Lower leg skin (tissue), 4 donors: ENCODE data around the gene AP1G1. TPM values are rescaled to one million over a fixed set of nuclear protein-coding genes. Genes with fewer than 3 reads are reported as not detected.
"Not testable (repeated sequence)": the region's sequence is repeated elsewhere in the genome, so short reads cannot be mapped to it uniquely, and the experiment has no call there.

Experiments
- DNase-seq, 2 donors: peaks; one replicate each; pipeline ENCODE4 v3.0.0-alpha.2; 2019; ENCODE audit warnings: low spot score in 2 of 2
- H3K4me3 ChIP-seq: fragments of 200-600 bp; sonication (generic); 2 replicates; pipeline ENCODE4 v1.5.1; 2017; ENCODE audit warnings: mild to moderate bottlenecking, low read depth; ENCODE audit not compliant: poor library complexity, severe bottlenecking
- CTCF ChIP-seq, 3 donors: fragments of 450-650 bp; IDR thresholded peaks; one replicate each; pipeline ENCODE4 v1.5.1; 2016; ENCODE audit warnings: antibody characterized with exemption in 3 of 3, mild to moderate bottlenecking in 3 of 3, moderate library complexity in 2 of 3
- POLR2A ChIP-seq, 2 donors: fragments of 450-650 bp; IDR thresholded peaks; one replicate each; pipeline ENCODE4 v1.6.1; 2016 to 2017; ENCODE audit warnings: antibody characterized with exemption in 2 of 2, mild to moderate bottlenecking in 1 of 2, moderate library complexity in 1 of 2
- WGBS, 2 donors: methylation state at CpG; one replicate each; pipeline ENCODE4 v1.1.5; 2018; 5-methylcytosine and 5-hydroxymethylcytosine counted together
- intact Hi-C: fragments of 100-400 bp; cut with DNase I; formaldehyde crosslinking; loops from one replicate; pipeline ENCODE4 v1.15.0; 2023; ENCODE audit warnings: low total_unique reads
- total RNA-seq, 4 donors: library from RNA; depleted of rRNA; stranded (reverse); fragments of >200 nt; gene quantifications; one replicate each; pipeline ENCODE4 v1.1.0, GENCODE V29; 2016

AP1G1 gene
- total RNA-seq, 4 donors from 2014 or later: 59.6 to 90.6 (median 75.9) TPM

GRCh38 chr16:71830359-71830758 lies 21.7 kb upstream of the AP1G1 start:
- DNase-seq: no peak
- intact Hi-C loops: no loop called here
- WGBS, 2 donors: 86 to 89% methylated on average over 2 of the region's 2 CpGs
- no peak for TF ChIP-seq CTCF (IDR thresholded peaks at IDR 0.05)
- TF ChIP-seq POLR2A (IDR thresholded peaks at IDR 0.05): no peak
- no peak overlapping the region for H3K4me3 ChIP-seq

DNA sequence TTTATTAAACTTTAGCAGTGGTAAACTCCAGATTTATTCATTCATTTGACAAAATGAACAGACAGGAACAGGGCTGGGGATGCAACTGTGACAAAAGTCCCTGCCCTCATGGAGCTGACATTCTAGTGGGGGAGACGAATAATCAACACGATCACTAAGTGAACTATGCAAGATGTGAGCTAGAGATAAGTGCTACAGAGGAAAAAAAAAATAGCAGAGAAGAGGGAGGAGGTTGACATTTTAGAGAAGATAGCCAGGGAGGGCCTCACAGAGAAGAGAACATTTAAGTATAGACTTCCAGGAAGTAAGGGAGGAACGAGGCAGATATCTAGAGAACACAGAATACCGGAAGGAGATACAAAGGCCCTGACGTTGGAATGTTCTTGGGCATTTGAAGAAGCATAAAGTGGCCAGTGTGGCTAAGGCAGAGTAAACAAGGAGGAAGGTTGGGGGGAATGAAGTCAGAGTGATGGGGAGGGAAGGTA lies 17.9 kb upstream of the AP1G1 start:
- H3K4me3 ChIP-seq: no peak overlapping the region
- 81 to 88% methylated on average over 5 of the region's 5 CpGs for WGBS, 2 donors
- no peak for TF ChIP-seq POLR2A (IDR thresholded peaks at IDR 0.05)
- no peak for TF ChIP-seq CTCF (IDR thresholded peaks at IDR 0.05)
- DNase-seq: no peak
- intact Hi-C loops: no loop called here

DNA sequence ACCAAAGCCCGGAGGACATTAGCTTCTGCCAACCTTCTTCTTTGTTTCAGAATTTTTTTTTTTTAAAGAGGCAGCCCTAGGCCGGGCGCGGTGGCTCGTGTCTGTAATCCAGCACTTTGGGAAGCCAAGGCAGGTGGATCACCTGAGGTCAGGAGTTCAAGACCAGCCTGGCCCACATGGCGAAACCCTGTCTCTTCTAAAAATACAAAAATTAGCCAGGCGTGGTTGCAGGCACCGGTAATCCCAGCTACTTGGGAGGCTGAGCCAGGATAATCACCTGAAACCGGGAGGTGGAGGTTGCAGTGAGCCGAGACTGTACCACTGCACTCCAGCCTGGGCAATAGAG lies 8.5 kb upstream of the AP1G1 start:
- WGBS, 2 donors: 50 to 55% methylated on average over 10 of the region's 10 CpGs
- intact Hi-C loops, H3K4me3 ChIP-seq: not testable (repeated sequence)
- peak in 1 of 2 donors; percentile 80 for DNase-seq

GRCh38 chr16:71811261-71811803 lies 2.7 kb upstream of the AP1G1 start:
- 69 to 70% methylated on average over 5 of the region's 5 CpGs for WGBS, 2 donors
- no peak overlapping the region for H3K4me3 ChIP-seq
- DNase-seq: peak in 1 of 2 donors; percentile 9
- TF ChIP-seq CTCF (IDR thresholded peaks at IDR 0.05) (no peak), POLR2A (IDR thresholded peaks at IDR 0.05) (no peak)
- intact Hi-C loops: no loop called here

- DNase-seq: peak in 1 of 2 donors; percentile 13
- H3K4me3 ChIP-seq, intact Hi-C loops: not testable (repeated sequence)
- WGBS, 2 donors: 90 to 92% methylated on average over 11 of the region's 11 CpGs
Observed at GRCh38 chr16:71810155-71810530, 1.5 kb upstream of the AP1G1 start.

DNA sequence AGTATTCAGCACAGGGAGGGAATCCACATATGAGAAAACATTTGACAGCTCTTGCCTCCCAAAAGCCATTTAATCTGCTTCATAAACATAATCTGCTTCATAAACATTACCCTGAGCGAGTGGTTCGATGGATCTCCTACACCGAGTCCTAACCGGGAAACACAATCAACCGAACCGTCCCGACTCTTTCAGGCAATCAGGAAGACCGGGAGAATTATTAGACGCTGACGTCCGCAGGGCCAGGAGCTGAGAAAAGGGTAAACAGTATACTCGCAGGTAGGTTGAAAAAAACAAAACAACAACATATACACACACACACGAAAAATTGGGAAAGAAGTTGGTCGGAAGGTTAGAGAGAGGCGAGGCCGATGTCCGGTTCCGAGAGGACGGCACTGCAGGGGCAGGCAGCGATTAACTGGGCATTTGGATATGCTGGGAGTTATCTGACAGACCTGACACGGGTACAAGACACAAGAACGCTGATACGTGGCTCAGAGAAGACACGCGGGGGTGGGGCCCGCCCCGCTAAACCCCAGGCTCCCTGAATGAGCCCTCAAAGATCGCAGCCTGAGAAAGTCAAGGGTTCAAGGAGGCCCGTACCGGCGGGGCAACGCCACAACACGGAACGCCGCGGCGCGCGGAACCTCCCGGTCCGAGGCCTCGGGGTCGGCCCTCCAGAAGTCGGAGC lies 585 bp downstream of the AP1G1 start:
- WGBS, 2 donors: 0 to 1% methylated on average over 27 to 44 of the region's 44 CpGs
- H3K4me3 ChIP-seq: peak overlapping the region; percentile 96
- no peak for TF ChIP-seq POLR2A (IDR thresholded peaks at IDR 0.05)
- no peak for TF ChIP-seq CTCF (IDR thresholded peaks at IDR 0.05)
- intact Hi-C loops: loop anchor here (10.0 kb wide), 1 partner anchor 77 kb away; the partner anchor contains the start of gene ZNF821
- peak; percentile 19 to 88 for DNase-seq

GRCh38 chr16:71803305-71803690 lies 5.3 kb downstream of the AP1G1 start:
- TF ChIP-seq POLR2A (IDR thresholded peaks at IDR 0.05): no peak
- TF ChIP-seq CTCF (IDR thresholded peaks at IDR 0.05): no peak
- H3K4me3 ChIP-seq: no peak overlapping the region
- WGBS, 2 donors: 84 to 92% methylated on average over 1 of the region's 1 CpG
- intact Hi-C loops: loop anchor here (10.0 kb wide), 1 partner anchor 82 kb away; the partner anchor contains the start of gene ZNF821
- DNase-seq: no peak
